Activated CD8-positive, alpha-beta memory T cell treated with anti-CD3 and anti-CD28 coated beads for 24 hours (primary cell): ENCODE data around the gene CKMT2.
A peak's percentile ranks its signal among the peaks of the same experiment; 100 is the strongest.
"Not testable (repeated sequence)": the region's sequence is repeated elsewhere in the genome, so short reads cannot be mapped to it uniquely, and the experiment has no call there.

Source experiments
- DNase-seq: peaks from one replicate; pipeline ENCODE4 v3.0.0-alpha.2; 2020

Gene CKMT2

GRCh38 chr5:81253875-81254274 is 20.8 kb downstream of the CKMT2 start:
- no peak for DNase-seq

GRCh38 chr5:81254886-81255559 is 21.9 kb downstream of the CKMT2 start:
- DNase-seq = no peak

GRCh38 chr5:81256766-81257165 is 23.6 kb downstream of the CKMT2 start:
- no peak for DNase-seq

GRCh38 chr5:81262796-81263195 is 29.7 kb downstream of the CKMT2 start:
- not testable (repeated sequence) for DNase-seq

GRCh38 chr5:81265101-81265500 is 32.0 kb downstream of the CKMT2 start:
- DNase-seq = no peak

GRCh38 chr5:81268521-81269196 is 35.5 kb downstream of the CKMT2 start:
- DNase-seq = no peak

- no peak for DNase-seq
Observed at GRCh38 chr5:81269751-81270393, 36.8 kb downstream of the CKMT2 start.

- not testable (repeated sequence) for DNase-seq
Observed at GRCh38 chr5:81270394-81271027, 37.4 kb downstream of the CKMT2 start.

- DNase-seq = no peak
Observed at GRCh38 chr5:81283976-81284375, 50.9 kb downstream of the CKMT2 start.

- no peak for DNase-seq
Observed at GRCh38 chr5:81286059-81286617, 53.0 kb downstream of the CKMT2 start.

GRCh38 chr5:81288021-81288433 is 54.9 kb downstream of the CKMT2 start:
- no peak for DNase-seq

GRCh38 chr5:81290146-81290545 is 57.0 kb downstream of the CKMT2 start:
- no peak for DNase-seq

- no peak for DNase-seq
Observed at GRCh38 chr5:81292130-81292529, 59.0 kb downstream of the CKMT2 start.

- DNase-seq = not testable (repeated sequence)
Observed at GRCh38 chr5:81294021-81294420, 60.9 kb downstream of the CKMT2 start.

GRCh38 chr5:81297531-81297930 is 64.4 kb downstream of the CKMT2 start:
- DNase-seq = no peak

GRCh38 chr5:81300921-81301270 is 67.8 kb downstream of the CKMT2 start:
- DNase-seq = no peak

GRCh38 chr5:81301271-81302015 is 68.3 kb downstream of the CKMT2 start, which contains the start of gene ZCCHC9:
TSS of gene ZCCHC9 (plus strand) at chr5:81301587. CDS start at chr5:81304758, 3,171 bp downstream.
- peak; percentile 94 for DNase-seq

GRCh38 chr5:81302596-81302995 is 69.5 kb downstream of the CKMT2 start:
- no peak for DNase-seq

- no peak for DNase-seq
Observed at GRCh38 chr5:81303563-81303962, 70.4 kb downstream of the CKMT2 start.

GRCh38 chr5:81305785-81306184 is 72.7 kb downstream of the CKMT2 start:
- DNase-seq = no peak

- no peak for DNase-seq
Observed at GRCh38 chr5:81308836-81309235, 75.7 kb downstream of the CKMT2 start.

- DNase-seq = no peak
Observed at GRCh38 chr5:81310402-81311063, 77.4 kb downstream of the CKMT2 start.
